Measurements from ENCODE around the gene PACSIN3. TPM values are rescaled to one million over a fixed set of nuclear protein-coding genes. Genes with fewer than 3 reads are reported as not detected.

PACSIN3 gene
- total and polyA plus RNA-seq, 2 donors (not counting 3 experiments of a cell fraction or from before 2014, with no cell fraction given): 15.2 to 27.2 TPM

DNA sequence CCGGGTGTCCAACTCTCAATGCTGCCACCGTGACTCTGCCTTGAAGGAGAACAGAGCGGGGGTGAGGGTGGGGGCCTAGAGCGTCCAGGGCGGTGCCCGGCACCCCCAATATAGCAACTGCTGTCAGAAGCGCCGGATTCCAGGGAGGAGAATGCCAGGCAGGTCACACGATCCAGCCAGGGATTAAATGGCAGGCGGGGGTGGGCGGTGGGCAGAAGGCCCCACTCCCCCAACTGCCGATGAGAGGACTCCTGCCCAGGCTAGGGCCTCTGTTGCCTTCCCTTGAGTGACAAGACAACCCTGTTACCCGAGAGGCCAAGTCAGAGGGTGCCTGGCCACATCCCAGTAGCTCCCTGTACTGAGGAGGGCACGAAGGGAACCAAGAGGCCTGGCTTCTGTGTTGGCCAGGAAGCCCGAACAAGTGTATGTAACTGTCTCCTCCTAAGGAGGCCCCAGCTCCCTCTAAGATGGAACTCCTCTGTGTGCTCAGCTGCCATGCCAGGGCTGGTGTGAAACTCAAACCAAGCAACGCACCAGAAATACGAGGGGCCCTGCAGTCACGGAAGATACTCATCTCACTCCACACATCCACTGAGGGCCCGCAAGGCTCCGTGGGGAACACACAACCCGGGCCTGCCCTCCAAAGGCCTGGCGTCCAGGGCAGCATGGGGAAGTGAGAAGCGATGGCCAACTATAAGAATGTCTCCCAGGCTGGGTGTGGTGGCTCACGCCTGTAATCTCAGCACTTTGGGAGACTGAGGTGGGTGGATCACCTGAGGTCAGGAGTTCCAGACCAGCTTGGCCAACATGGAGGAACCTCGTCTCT, 3.0 kb downstream of the PACSIN3 start:
- TF ChIP-seq JUN (IDR thresholded peaks at IDR 0.05; ENCODE audit: borderline replicate concordance, insufficient read depth, insufficient read length, low read depth) (no peak), POLR2AphosphoS5 (IDR thresholded peaks at IDR 0.05; ENCODE audit: insufficient read depth, low read depth, low read length) (no peak), EZH2 (IDR thresholded peaks at IDR 0.05; ENCODE audit: borderline replicate concordance, low read depth, low read length, severe bottlenecking) (no peak), GATA2 (IDR thresholded peaks at IDR 0.05; ENCODE audit: insufficient read depth, insufficient read length, low read depth, low read length) (no peak)
- TF ChIP-seq, protein P1, sequence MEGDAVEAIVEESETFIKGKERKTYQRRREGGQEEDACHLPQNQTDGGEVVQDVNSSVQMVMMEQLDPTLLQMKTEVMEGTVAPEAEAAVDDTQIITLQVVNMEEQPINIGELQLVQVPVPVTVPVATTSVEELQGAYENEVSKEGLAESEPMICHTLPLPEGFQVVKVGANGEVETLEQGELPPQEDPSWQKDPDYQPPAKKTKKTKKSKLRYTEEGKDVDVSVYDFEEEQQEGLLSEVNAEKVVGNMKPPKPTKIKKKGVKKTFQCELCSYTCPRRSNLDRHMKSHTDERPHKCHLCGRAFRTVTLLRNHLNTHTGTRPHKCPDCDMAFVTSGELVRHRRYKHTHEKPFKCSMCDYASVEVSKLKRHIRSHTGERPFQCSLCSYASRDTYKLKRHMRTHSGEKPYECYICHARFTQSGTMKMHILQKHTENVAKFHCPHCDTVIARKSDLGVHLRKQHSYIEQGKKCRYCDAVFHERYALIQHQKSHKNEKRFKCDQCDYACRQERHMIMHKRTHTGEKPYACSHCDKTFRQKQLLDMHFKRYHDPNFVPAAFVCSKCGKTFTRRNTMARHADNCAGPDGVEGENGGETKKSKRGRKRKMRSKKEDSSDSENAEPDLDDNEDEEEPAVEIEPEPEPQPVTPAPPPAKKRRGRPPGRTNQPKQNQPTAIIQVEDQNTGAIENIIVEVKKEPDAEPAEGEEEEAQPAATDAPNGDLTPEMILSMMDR (IDR thresholded peaks at IDR 0.05; ENCODE audit: extremely low read depth in 1 of 2, insufficient read depth in 1 of 2, low read depth in 1 of 2, low read length in 2 of 2): no peak
- TF ChIP-seq, protein P2, sequence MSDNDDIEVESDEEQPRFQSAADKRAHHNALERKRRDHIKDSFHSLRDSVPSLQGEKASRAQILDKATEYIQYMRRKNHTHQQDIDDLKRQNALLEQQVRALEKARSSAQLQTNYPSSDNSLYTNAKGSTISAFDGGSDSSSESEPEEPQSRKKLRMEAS (IDR thresholded peaks at IDR 0.05; ENCODE audit: insufficient read depth, insufficient read length): no peak
- Histone ChIP-seq H3K9ac (replicated peaks; ENCODE audit: extremely low read depth, insufficient read depth, low read length) (no peak overlapping the region), H3K79me2 (ENCODE audit: control insufficient read depth, insufficient read depth, low read length) (no peaks in the 10 kb centered on the region), H3K9me1 (replicated peaks; ENCODE audit: control insufficient read depth, extremely low read depth, insufficient read depth, low read length) (no peaks in the 10 kb centered on the region), H2AFZ (ENCODE audit: low read depth, low read length) (no peak overlapping the region), H3K4me3 (replicated peaks in 1 of 3; ENCODE audit: insufficient read depth in 1 of 3, low read depth in 1 of 3, low read length in 3 of 3) (no peak overlapping the region), H3K27ac (ENCODE audit: insufficient read depth, low read depth, low read length) (no peak overlapping the region), H3K4me2 (ENCODE audit: insufficient read depth, low read length) (no peak overlapping the region), H3K36me3 (ENCODE audit: control insufficient read depth in 2 of 2, extremely low read depth in 1 of 2, insufficient read depth in 2 of 2, low read length in 2 of 2) (peaks cover 0 to 9% of the 10 kb centered on the region in 2 experiments), H3K9me3 (replicated peaks; ENCODE audit: control insufficient read depth, insufficient read depth, low read length) (no peaks in the 10 kb centered on the region), H4K20me1 (replicated peaks; ENCODE audit: control insufficient read depth, extremely low read depth, insufficient read depth, low read length) (no peaks in the 10 kb centered on the region), H3K27me3 (ENCODE audit: control insufficient read depth in 2 of 2, insufficient read depth in 2 of 2, low read length in 2 of 2) (peaks cover 0 to 1% of the 10 kb centered on the region in 2 experiments), H3K4me1 (ENCODE audit: control insufficient read depth, extremely low read depth, insufficient read depth, low read length) (peaks cover 16% of the 10 kb centered on the region)
- FAIRE-seq (no peak), DNase-seq (ENCODE audit: low read depth, low spot score) (no peak)
- BruUV-seq (replicated peaks): no TSS peak
- POLR2A ChIA-PET: no interaction called here
- intact Hi-C loops (cut with micrococcal nuclease) (no loop called here), dilution Hi-C loops (cut with MboI; ENCODE audit: extremely low pct_ligation_motif_present, low sequenced_read_pairs) (no loop called here)
- CTCF ChIA-PET: interaction anchor here (1.0 to 1.1 kb wide), 2 partner anchors 76 to 172 kb away, joined by 3 read pairs; no protein-coding TSS in a partner anchor

Measured in endothelial cell of umbilical vein (primary cell).